Retinal pigment epithelial cell (primary cell): ENCODE results near the gene HSBP1L1.

ENCODE experiments used
- DNase-seq: peaks from one replicate; pipeline ENCODE4 v3.0.0-alpha.2; 2010; ENCODE audit warnings: low read depth
- H3K4me3 ChIP-seq: 2 replicates; pipeline ENCODE4 v1.5.1; 2011; ENCODE audit warnings: mild to moderate bottlenecking, low read length, control low read depth, moderate library complexity
- CTCF ChIP-seq: conservative IDR thresholded peaks from 2 replicates; pipeline ENCODE4 v1.5.1; 2011; ENCODE audit warnings: low read depth, low read length, control low read depth, inconsistent platforms

Gene HSBP1L1

DNA sequence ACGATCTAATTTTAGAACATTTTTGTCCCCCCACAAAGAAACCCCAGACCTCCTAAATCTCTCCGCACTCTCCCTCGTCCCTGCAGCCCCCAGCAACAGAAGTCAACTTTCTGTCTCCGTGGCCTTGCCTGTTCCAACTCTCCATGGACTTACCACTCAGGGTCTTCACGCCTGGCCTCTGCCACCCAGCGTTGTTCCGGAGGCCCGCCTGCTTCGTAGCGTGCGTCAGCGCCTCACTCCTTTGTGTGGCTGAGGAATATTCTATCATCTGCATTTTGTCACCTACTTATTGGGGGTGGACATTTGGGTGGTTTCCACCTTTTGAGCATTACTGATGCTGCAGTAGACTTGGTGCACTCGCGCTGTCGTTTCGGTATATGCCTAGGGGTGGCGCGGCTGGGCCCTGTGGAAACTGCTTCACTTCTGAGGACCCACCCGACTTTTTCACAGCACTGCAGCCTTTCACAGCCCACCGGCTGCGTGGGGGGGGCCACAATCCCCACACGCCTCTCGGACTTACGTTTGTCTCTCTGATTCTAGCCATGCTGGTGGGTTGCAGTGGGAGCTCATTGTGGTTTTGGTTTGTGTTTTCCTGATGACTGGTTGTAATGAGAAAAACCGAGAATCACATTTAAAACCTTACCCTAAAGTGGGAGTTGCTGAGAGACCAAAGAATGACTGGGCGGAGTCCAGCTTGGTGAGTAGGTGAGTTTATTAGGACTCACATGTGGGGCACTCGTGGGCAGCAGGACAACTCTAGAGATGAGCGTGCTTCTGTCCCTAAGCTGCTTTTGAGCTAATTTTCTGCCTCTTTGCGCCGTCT lies 1.4 kb upstream of the HSBP1L1 start:
- TF ChIP-seq CTCF = no peak
- no peak overlapping the region for H3K4me3 ChIP-seq
- DNase-seq = no peak

DNA sequence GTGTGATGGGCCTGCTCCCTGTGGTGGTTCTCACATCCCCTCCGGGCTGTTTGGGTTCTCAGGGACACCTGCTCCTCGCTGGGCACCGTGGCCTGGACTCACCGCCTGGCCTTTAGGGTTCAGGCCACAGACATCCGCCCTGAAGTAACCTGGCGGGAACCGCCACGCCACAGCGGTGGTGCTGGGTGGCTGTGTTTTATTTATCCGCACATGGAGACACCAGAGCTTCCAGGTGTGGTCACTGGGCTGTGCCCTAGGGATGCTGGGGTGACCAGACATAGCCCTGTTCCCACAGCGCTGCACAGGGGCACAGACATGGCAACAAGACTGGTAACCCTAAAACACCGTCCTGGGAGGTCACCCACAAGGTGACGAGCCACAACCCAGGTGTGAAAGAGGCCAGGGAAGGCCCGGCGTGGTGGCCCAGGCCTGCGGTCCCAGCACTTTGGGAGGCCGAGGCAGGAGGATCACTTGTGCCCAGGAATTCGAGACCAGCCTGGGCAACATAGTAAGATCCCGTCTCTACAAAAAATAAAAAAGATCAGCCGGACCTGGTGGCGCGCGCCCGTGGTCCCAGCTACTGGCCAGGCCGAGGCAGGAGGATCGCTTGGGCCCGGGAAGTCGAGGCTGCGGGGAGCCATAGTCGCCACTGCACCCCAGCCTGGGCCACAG lies 649 bp upstream of the HSBP1L1 start:
- no peak for DNase-seq
- TF ChIP-seq CTCF = no peak
- peak overlapping the region; percentile 68 for H3K4me3 ChIP-seq

DNA sequence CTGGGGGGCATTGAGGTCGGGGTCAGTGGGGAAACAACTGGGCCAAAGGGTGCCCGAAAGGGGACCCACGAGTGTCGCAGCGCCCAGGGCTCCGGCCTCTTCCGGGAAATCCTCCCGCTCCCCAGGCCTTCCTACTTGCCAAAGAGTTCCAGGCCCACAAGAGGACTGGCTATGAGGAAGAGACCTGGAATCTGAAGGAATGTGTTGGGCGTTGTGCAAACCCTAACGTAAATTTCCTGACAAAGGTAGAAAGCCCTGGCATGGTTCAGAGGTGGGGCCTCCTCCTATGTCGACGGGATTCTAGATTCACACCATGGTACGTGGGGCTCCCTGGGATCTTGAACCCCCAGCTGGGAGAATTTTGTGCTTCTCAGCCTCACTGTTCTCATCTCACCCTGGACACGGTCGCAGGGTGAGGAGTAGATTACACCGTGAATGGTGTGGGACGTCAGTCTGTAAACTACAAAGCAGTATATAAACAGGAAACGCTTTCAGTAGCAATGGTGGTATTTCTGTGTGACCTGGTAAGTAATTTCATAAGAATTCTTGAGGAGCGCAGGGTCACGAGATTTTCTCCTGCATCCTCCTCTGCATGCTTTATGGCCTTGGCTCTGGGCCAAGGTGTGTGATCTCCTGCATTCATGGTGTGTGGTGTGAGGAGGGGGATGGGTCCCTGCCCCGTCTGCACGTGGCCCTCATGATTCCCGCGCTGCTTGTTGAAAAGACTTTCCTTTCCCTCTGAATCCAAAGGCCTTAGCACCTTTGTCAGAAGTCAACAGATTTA lies 868 bp downstream of the HSBP1L1 start:
- peak; percentile 72 for DNase-seq
- peak overlapping the region; percentile 68 for H3K4me3 ChIP-seq

GRCh38 chr18:79970419-79971133 lies 6.1 kb downstream of the HSBP1L1 start:
- DNase-seq = no peak
- no peak for TF ChIP-seq CTCF
- H3K4me3 ChIP-seq = no peak overlapping the region

More for the DNA sequence above, 868 bp downstream of the HSBP1L1 start:
- TF ChIP-seq CTCF = no peak

DNA sequence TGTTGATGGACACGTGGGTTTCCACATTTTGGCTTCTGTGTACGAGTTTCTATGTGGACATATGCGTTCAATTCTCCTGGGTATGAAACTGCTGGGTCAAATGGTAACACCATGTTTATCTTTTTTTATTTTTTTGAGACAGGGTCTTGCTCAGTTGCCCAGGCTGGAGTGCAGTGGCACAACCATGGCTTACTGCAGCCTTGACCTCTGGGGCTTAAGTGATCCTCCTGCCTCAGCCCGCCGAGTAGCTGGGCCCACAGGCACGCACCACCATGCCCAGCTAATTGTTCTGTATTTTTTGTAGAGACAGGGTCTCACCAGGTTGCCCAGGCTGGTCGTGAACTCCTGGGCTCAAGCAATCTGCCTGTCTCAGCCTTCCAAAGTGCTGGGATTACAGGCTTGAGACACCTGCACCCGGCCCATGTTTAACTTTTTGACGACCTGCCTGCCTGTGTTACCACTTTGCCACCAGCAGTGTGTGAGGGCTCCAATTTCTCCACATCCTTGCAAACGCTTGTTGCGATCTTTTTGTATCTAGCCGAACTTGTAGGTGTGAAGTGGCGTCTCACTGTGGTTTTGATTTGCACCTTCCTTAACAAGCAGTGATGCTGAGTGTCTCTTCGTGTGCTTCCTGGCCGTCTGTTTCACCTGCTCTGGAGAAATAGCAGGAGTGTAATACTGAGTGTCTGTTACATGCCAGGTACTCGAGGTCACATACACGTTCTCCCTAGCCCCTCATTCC lies 6.9 kb downstream of the HSBP1L1 start:
- H3K4me3 ChIP-seq = no peak overlapping the region
- TF ChIP-seq CTCF = no peak
- no peak for DNase-seq

DNA sequence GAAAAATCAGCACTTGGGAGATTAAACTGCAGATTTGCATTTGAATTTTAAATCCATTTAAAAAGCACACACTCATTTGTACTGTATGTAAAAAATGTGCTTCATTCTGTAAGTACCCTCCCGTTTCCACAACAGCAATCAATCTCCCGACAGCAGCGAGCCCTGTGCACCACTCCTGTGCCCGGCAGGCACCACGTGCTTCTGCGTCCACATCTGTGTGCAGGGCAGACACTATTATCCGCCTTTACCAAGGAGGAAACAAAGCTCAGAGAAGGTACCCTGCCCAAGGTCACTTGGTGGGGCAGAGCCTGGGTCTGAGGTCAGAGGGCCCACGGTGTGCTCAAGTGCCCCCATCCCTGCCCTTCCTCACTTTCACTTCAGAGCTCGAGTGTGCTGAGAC lies 7.5 kb downstream of the HSBP1L1 start:
- no peak overlapping the region for H3K4me3 ChIP-seq
- no peak for TF ChIP-seq CTCF
- DNase-seq = no peak
